K562 (cell line): ENCODE data around the gene DGKZ. TPM values are rescaled to one million over a fixed set of nuclear protein-coding genes. Genes with fewer than 3 reads are reported as not detected.
A peak's percentile ranks its signal among the peaks of the same experiment; 100 is the strongest.

Experiments
- ATAC-seq: fragments of 200-7000 bp; cut with Tn5 transposase; 3 replicates; pipeline ENCODE4 v1.9.1; 2020; ENCODE audit warnings: moderate library complexity
- BruUV-seq: library from RNA; stranded (reverse); fragments of 400-500 nt; replicated peaks from 2 replicates; lab custom pipeline; 2021; lab: Mats Ljungman, UMichigan
- CTCF ChIA-PET: fragments of 300-600 bp; formaldehyde crosslinking; extraction: SDS; loops from one replicate; lab custom pipeline; 2021; ENCODE audit warnings: low intra/inter-chr PET ratio; lab: Yijun Ruan, JAX
- POLR2A ChIA-PET: fragments of 300-600, 350-650 bp; sonication (Branson Sonifier 250); formaldehyde crosslinking; extraction: SDS; loops from one replicate; lab custom pipeline; 2021; ENCODE audit warnings: antibody characterized with exemption, inconsistent platforms; lab: Yijun Ruan, JAX
- DNase-seq, 4 experiments: peaks; one replicate each; pipeline versions ENCODE4 v3.0.0 to v3.0.0-alpha.2; 2011 to 2018; ENCODE audit warnings: low spot score in 3 of 4, mixed read lengths in 3 of 4; ENCODE audit errors: extremely low read depth in 1 of 4
- FAIRE-seq: peaks from 2 replicates; lab custom pipeline; 2011; peaks lifted over from hg19 to GRCh38; lab: Jason Lieb, UNC
- H2AFZ ChIP-seq: 2 replicates; pipeline ENCODE4 v1.6.0; 2011; ENCODE audit warnings: low read depth, low read length, control low read depth, inconsistent platforms
- H3K27ac ChIP-seq: fragments of 200-600 bp; 3 replicates; pipeline ENCODE4 v1.8.0; 2011; ENCODE audit warnings: low read depth, mild to moderate bottlenecking, control low read depth, inconsistent platforms, low read length, moderate library complexity, mixed read lengths; ENCODE audit errors: extremely low read depth
- H3K27me3 ChIP-seq, 2 experiments: fragments of 300-600 bp in 1 of 2; 2 replicates in 1 of 2; 3 replicates in 1 of 2; pipeline versions ENCODE4 v1.6.0 to v1.8.0; 2011; ENCODE audit warnings: inconsistent platforms in 2 of 2, low read length in 2 of 2, mild to moderate bottlenecking in 1 of 2, mixed read lengths in 1 of 2, moderate library complexity in 1 of 2; ENCODE audit not compliant: control insufficient read depth in 2 of 2, insufficient read depth in 2 of 2
- H3K36me3 ChIP-seq: fragments of 300-600 bp; 3 replicates; pipeline ENCODE4 v1.8.0; 2011; ENCODE audit warnings: mild to moderate bottlenecking, low read length, inconsistent platforms; ENCODE audit not compliant: control insufficient read depth, insufficient read depth
- H3K4me1 ChIP-seq, 2 experiments: fragments of 200-600 bp in 1 of 2; replicated peaks in 1 of 2; 2 replicates in 1 of 2; 3 replicates in 1 of 2; pipeline versions ENCODE4 v1.5.1 to v1.8.0; 2011; ENCODE audit warnings: inconsistent platforms in 2 of 2, low read length in 2 of 2, mild to moderate bottlenecking in 1 of 2, mixed read lengths in 1 of 2, moderate library complexity in 1 of 2; ENCODE audit not compliant: control insufficient read depth in 2 of 2, insufficient read depth in 2 of 2
- H3K4me2 ChIP-seq: 2 replicates; pipeline ENCODE4 v1.6.1; 2011; ENCODE audit warnings: low read length, control low read depth, inconsistent platforms, mixed read lengths; ENCODE audit not compliant: insufficient read depth
- H3K4me3 ChIP-seq: fragments of 200-600 bp; sonication (generic), shearing (Covaris generic); 2 replicates; pipeline ENCODE4 v1.5.1; 2016; ENCODE audit warnings: control low read depth, inconsistent platforms
- H3K79me2 ChIP-seq: fragments of 200-600 bp; 3 replicates; pipeline ENCODE4 v1.8.0; 2011; ENCODE audit warnings: low read length, inconsistent platforms; ENCODE audit not compliant: control insufficient read depth, insufficient read depth
- H3K9ac ChIP-seq, 2 experiments: 2 replicates each; pipeline versions ENCODE4 v1.6.0 to v1.6.1; 2011; ENCODE audit warnings: low read depth in 2 of 2, low read length in 2 of 2, control low read depth in 1 of 2, inconsistent platforms in 1 of 2, mild to moderate bottlenecking in 1 of 2, mixed read lengths in 1 of 2; ENCODE audit not compliant: insufficient read depth in 1 of 2
- H3K9me1 ChIP-seq: one replicate; pipeline ENCODE4 v1.6.0; 2011; ENCODE audit warnings: inconsistent platforms, mild to moderate bottlenecking, low read length, moderate library complexity; ENCODE audit not compliant: control insufficient read depth, insufficient read depth
- H3K9me3 ChIP-seq: replicated peaks from 2 replicates; pipeline ENCODE4 v1.5.1; 2011; ENCODE audit warnings: low read depth, low read length, inconsistent platforms; ENCODE audit not compliant: control insufficient read depth, insufficient read depth
- H4K20me1 ChIP-seq: replicated peaks from 2 replicates; pipeline ENCODE4 v1.6.1; 2011; ENCODE audit warnings: low read length, inconsistent platforms, mixed read lengths; ENCODE audit not compliant: control insufficient read depth, insufficient read depth
- CLOCK ChIP-seq: fragments of 250-450 bp; sonication (Bioruptor Pico); IDR thresholded peaks from 2 replicates; pipeline ENCODE4 v1.4.0; 2020; ENCODE audit warnings: mild to moderate bottlenecking, moderate library complexity, borderline replicate concordance
- FOXP1 ChIP-seq: sonication (generic); formaldehyde crosslinking; IDR thresholded peaks from 2 replicates; pipeline ENCODE4 v1.8.0; 2022; ENCODE audit warnings: mild to moderate bottlenecking, missing genetic modification reagents
- FUS ChIP-seq: fragments of 200-400 bp; formaldehyde crosslinking; optimal IDR thresholded peaks from 2 replicates; pipeline ENCODE3; 2017; ENCODE audit warnings: low read depth, low read length
- KAT8 ChIP-seq: fragments of 450-650 bp; IDR thresholded peaks from 2 replicates; pipeline ENCODE4 v1.6.1; 2016; ENCODE audit warnings: low read depth, mild to moderate bottlenecking
- MCM7 ChIP-seq, 2 experiments: fragments of 450-650 bp; IDR thresholded peaks; 2 replicates each; pipeline ENCODE4 v1.6.1; 2016 to 2018
- NONO ChIP-seq, 2 experiments: fragments of 200-400 bp in 1 of 2; fragments of 450-650 bp in 1 of 2; formaldehyde crosslinking in 1 of 2; IDR thresholded peaks; 2 replicates each; pipeline ENCODE4 v1.6.1; 2017; ENCODE audit warnings: low read depth in 2 of 2, mild to moderate bottlenecking in 2 of 2, moderate library complexity in 2 of 2, low read length in 1 of 2
- RBFOX2 ChIP-seq: fragments of 200-400 bp; formaldehyde crosslinking; IDR thresholded peaks from 2 replicates; pipeline ENCODE4 v1.6.1; 2017; ENCODE audit warnings: low read depth, mild to moderate bottlenecking, low read length, moderate library complexity
- XRCC5 ChIP-seq: fragments of 200-400 bp; formaldehyde crosslinking; IDR thresholded peaks from 2 replicates; pipeline ENCODE4 v1.6.1; 2017; ENCODE audit warnings: low read depth, mild to moderate bottlenecking, low read length
- ZNF133 ChIP-seq: fragments of 250-450 bp; sonication (Bioruptor Pico); IDR thresholded peaks from 2 replicates; pipeline ENCODE4 v1.4.0; 2020; ENCODE audit warnings: mild to moderate bottlenecking
- ZNF589 ChIP-seq: fragments of 200-800 bp; sonication (Bioruptor generic); IDR thresholded peaks from 2 replicates; pipeline ENCODE4 v1.6.1; 2016; ENCODE audit warnings: low read depth, missing genetic modification characterization, missing compliant biosample characterization
- ZNF655 ChIP-seq: fragments of 250-450 bp; sonication (Bioruptor Pico); IDR thresholded peaks from 2 replicates; pipeline ENCODE4 v1.5.0; 2021
- WGBS: fragments of 100-300 bp; shearing (Covaris generic); methylation state at CpG from one replicate; pipeline ENCODE4 v1.1.6; 2016; ENCODE audit warnings: low coverage, mixed read lengths; ENCODE audit not compliant: insufficient coverage; ENCODE audit errors: missing lambda C conversion rate; 5-methylcytosine and 5-hydroxymethylcytosine counted together
- in situ Hi-C: fragments of 300-500 bp; cut with MboI; formaldehyde crosslinking; loops from 4 replicates; pipeline ENCODE4 v1.15.0; 2018; ENCODE audit warnings: inconsistent platforms, mixed read lengths
- intact Hi-C: fragments of 100-400 bp; cut with micrococcal nuclease; formaldehyde crosslinking; loops from 2 replicates; pipeline ENCODE4 v1.14.2; 2022
- polyA plus RNA-seq, 8 experiments: library from polyadenylated mRNA; depleted of rRNA in 4 of 8; stranded (reverse) in 5 of 8; unstranded in 3 of 8; fragments of >200 nt; fragmentation: Nextera tagmentation in 2 of 8; fragmentation: Illumina TruSeq in 1 of 8; extraction: Ambion mirVana in 2 of 8; extraction: Trizol in 1 of 8; gene quantifications; 2 replicates each; pipeline versions ENCODE4 v1.2.1 to v1.2.3, GENCODE V29; 2011 to 2014; ENCODE audit warnings: inconsistent platforms in 1 of 8, missing spikeins in 1 of 8
- total RNA-seq, 7 experiments: library from RNA; depleted of rRNA in 6 of 7; stranded (reverse); fragments of >200 nt in 6 of 7; fragmentation: Illumina TruSeq in 2 of 7; extraction: Trizol in 2 of 7; gene quantifications; 2 replicates each; pipeline versions ENCODE4 v1.2.1 to v1.2.3, GENCODE V29; 2011 to 2021; ENCODE audit warnings: low replicate concordance in 1 of 7
- TF ChIP-seq, protein P1 (sequence below): sonication (generic); formaldehyde crosslinking; IDR thresholded peaks from 2 replicates; pipeline ENCODE4 v1.8.0; 2022; ENCODE audit warnings: missing genetic modification reagents, mild to moderate bottlenecking, moderate library complexity, borderline replicate concordance
- TF ChIP-seq, protein P2 (sequence below): fragments of 450-650 bp; IDR thresholded peaks from 2 replicates; pipeline ENCODE4 v1.6.1; 2016; ENCODE audit warnings: low read depth, mild to moderate bottlenecking, moderate library complexity

DGKZ gene
- total and polyA plus RNA-seq, 9 of the 15 experiments (the other 6 are each of a cell fraction or from before 2014, with no cell fraction given): 0.51 to 100 (median 44.2) TPM

- peak; percentile 43; the same call in 1 of the 2 replicates for TF ChIP-seq RBFOX2
- TF ChIP-seq NONO (IDR thresholded peaks at IDR 0.05; ENCODE audit: low read depth in 2 of 2, low read length in 1 of 2): no peak
- TF ChIP-seq, protein P1, sequence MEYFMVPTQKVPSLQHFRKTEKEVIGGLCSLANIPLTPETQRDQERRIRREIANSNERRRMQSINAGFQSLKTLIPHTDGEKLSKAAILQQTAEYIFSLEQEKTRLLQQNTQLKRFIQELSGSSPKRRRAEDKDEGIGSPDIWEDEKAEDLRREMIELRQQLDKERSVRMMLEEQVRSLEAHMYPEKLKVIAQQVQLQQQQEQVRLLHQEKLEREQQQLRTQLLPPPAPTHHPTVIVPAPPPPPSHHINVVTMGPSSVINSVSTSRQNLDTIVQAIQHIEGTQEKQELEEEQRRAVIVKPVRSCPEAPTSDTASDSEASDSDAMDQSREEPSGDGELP (CRISPR knock-in tag): peak; percentile 61; the same call in 1 of the 2 replicates
- TF ChIP-seq ZNF655: no peak
- 0 out of 2 replicates have a peak, but pooled peaks have one; percentile 35 for TF ChIP-seq ZNF589 (CRISPR knock-in tag)
- TF ChIP-seq, all 486 proteins: peak for 8
These were observed 10.2 kb downstream of the DGKZ start (continued) for GRCh38 chr11:46357483-46357936.

DNA sequence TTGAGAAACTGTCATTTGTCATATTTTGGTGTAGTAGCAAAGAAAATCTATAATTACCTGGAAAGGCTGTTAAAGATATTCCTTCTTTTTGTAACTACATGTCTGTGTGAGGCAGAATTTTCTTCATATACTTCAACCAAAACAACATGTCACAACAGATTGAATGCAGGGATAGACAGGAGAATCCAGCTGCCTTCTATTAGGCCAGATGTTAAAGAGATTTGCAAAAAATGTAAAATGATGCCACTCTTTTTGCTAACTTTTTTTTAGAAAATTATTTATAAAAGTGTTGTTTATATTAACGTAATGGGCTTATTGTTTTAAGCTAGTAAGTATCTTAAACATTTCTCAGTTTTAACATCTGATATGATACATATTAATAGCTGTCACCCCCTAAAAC, 12.7 kb downstream of the DGKZ start:
- DNase-seq: no peak
- H2AFZ ChIP-seq: no peak overlapping the region
- no peak for ATAC-seq
- in situ Hi-C loops: no loop called here
- no peak overlapping the region for H3K4me2 ChIP-seq
- peaks cover 70% of the 10 kb centered on the region for H3K79me2 ChIP-seq
- peaks cover 5% of the 10 kb centered on the region; the same call in 1 of the 2 replicates for H4K20me1 ChIP-seq
- no peaks in the 10 kb centered on the region for H3K9me3 ChIP-seq
- peaks cover 4% of the 10 kb centered on the region for H3K9me1 ChIP-seq
- H3K36me3 ChIP-seq: peaks cover 38% of the 10 kb centered on the region; the same call in 1 of the 3 replicates
- ChIA-PET CTCF (interaction anchor here (1.8 kb wide), 1 partner anchor 8 kb away, joined by 5 read pairs; no protein-coding TSS in a partner anchor), POLR2A (interaction anchor here (0.6 to 2.5 kb wide), 5 partner anchors 8 to 513 kb away, joined by 3 to 10 read pairs (median 3); no protein-coding TSS in a partner anchor)
- intact Hi-C loops: no loop called here
- no peaks in the 10 kb centered on the region for H3K27me3 ChIP-seq
- peaks cover 38 to 53% of the 10 kb centered on the region in 2 experiments for H3K4me1 ChIP-seq
- no peak overlapping the region for H3K9ac ChIP-seq
- peak overlapping the region; percentile 6; the same call in 1 of the 3 replicates for H3K27ac ChIP-seq
- no peak for FAIRE-seq
- H3K4me3 ChIP-seq: no peak overlapping the region
- WGBS: 55% methylated on average over 1 of the region's 1 CpG
- no TSS peak for BruUV-seq
- TF ChIP-seq FUS (no peak), FOXP1 (no peak), MCM7 (IDR thresholded peaks at IDR 0.05) (no peak), KAT8 (no peak), CLOCK (CRISPR knock-in tag) (no peak), ZNF133 (CRISPR knock-in tag) (no peak), XRCC5 (no peak)
- TF ChIP-seq, protein P1 (CRISPR knock-in tag): no peak
- TF ChIP-seq, protein P2, sequence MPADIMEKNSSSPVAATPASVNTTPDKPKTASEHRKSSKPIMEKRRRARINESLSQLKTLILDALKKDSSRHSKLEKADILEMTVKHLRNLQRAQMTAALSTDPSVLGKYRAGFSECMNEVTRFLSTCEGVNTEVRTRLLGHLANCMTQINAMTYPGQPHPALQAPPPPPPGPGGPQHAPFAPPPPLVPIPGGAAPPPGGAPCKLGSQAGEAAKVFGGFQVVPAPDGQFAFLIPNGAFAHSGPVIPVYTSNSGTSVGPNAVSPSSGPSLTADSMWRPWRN: no peak
